ENCODE data around the gene DDX59. TPM values are rescaled to one million over a fixed set of nuclear protein-coding genes. Genes with fewer than 3 reads are reported as not detected.

The DDX59 gene
- total and polyA plus RNA-seq, 9 of the 15 experiments (the other 6 are each of a cell fraction or from before 2014, with no cell fraction given), result 8.3 to 30.4 (median 19.8) TPM

DNA sequence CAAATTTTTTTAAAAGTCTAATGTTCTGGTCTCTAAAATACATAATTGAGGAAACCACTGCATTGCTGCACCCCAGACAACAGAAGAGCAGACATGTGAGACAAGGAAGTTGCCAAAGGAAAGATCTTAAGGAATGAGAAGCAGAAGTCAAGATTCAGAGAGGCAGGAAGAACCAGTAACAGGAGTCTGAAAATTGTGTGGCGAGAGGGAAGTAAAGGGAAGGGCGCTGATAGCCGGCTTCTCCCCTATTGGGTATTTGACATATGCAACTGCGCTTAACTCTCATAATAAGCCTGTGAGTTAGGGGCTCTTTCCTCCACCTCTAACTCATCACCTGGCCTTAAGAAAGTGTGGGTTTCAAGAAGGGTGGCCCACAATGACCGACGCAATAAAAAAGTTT is 27.2 kb downstream of the DDX59 start (continued):
- TF ChIP-seq, protein P1, sequence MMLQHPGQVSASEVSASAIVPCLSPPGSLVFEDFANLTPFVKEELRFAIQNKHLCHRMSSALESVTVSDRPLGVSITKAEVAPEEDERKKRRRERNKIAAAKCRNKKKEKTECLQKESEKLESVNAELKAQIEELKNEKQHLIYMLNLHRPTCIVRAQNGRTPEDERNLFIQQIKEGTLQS (IDR thresholded peaks at IDR 0.05), result no peak
- TF ChIP-seq, protein P1 (CRISPR knock-in tag; conservative IDR thresholded peaks at IDR 0.05), result no peak
- TF ChIP-seq, protein P2, sequence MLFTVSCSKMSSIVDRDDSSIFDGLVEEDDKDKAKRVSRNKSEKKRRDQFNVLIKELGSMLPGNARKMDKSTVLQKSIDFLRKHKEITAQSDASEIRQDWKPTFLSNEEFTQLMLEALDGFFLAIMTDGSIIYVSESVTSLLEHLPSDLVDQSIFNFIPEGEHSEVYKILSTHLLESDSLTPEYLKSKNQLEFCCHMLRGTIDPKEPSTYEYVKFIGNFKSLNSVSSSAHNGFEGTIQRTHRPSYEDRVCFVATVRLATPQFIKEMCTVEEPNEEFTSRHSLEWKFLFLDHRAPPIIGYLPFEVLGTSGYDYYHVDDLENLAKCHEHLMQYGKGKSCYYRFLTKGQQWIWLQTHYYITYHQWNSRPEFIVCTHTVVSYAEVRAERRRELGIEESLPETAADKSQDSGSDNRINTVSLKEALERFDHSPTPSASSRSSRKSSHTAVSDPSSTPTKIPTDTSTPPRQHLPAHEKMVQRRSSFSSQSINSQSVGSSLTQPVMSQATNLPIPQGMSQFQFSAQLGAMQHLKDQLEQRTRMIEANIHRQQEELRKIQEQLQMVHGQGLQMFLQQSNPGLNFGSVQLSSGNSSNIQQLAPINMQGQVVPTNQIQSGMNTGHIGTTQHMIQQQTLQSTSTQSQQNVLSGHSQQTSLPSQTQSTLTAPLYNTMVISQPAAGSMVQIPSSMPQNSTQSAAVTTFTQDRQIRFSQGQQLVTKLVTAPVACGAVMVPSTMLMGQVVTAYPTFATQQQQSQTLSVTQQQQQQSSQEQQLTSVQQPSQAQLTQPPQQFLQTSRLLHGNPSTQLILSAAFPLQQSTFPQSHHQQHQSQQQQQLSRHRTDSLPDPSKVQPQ (CRISPR knock-in tag; IDR thresholded peaks at IDR 0.05; ENCODE audit: borderline replicate concordance), result no peak
- TF ChIP-seq NR1H2 (CRISPR knock-in tag; IDR thresholded peaks at IDR 0.05) (no peak), GABPB1 (CRISPR knock-in tag; IDR thresholded peaks at IDR 0.05) (no peak), ESRRA (IDR thresholded peaks at IDR 0.05; ENCODE audit: borderline replicate concordance, low read depth) (no peak), HNRNPLL (IDR thresholded peaks at IDR 0.05; ENCODE audit: low read depth, low read length, poor library complexity, severe bottlenecking) (no peak), CHD4 (IDR thresholded peaks at IDR 0.05; ENCODE audit: insufficient read depth, insufficient replicate concordance, low read depth, low read length, poor library complexity, severe bottlenecking) (no peak), BRF1 (IDR thresholded peaks at IDR 0.05; ENCODE audit: borderline replicate concordance, extremely low read depth, insufficient read length) (no peak), RBM14 (IDR thresholded peaks at IDR 0.05; ENCODE audit: borderline replicate concordance, insufficient read depth, low read depth, low read length) (no peak), ZSCAN29 (IDR thresholded peaks at IDR 0.05) (no peak), TCF7L2 (IDR thresholded peaks at IDR 0.05; ENCODE audit: low read depth, low read length) (no peak), ZBTB17 (CRISPR knock-in tag; IDR thresholded peaks at IDR 0.05) (no peak), HDAC2 (IDR thresholded peaks at IDR 0.05) (0 out of 2 replicates have a peak, but pooled peaks have one; percentile 44), SUPT5H (IDR thresholded peaks at IDR 0.05) (no peak), SREBF1 (IDR thresholded peaks at IDR 0.05; ENCODE audit: borderline replicate concordance, low read depth, low read length) (no peak), NFXL1 (CRISPR knock-in tag; IDR thresholded peaks at IDR 0.05) (no peak), HNRNPH1 (optimal IDR thresholded peaks at IDR 0.05; ENCODE audit: low read depth, low read length) (no peak)
- TF ChIP-seq, protein P3, sequence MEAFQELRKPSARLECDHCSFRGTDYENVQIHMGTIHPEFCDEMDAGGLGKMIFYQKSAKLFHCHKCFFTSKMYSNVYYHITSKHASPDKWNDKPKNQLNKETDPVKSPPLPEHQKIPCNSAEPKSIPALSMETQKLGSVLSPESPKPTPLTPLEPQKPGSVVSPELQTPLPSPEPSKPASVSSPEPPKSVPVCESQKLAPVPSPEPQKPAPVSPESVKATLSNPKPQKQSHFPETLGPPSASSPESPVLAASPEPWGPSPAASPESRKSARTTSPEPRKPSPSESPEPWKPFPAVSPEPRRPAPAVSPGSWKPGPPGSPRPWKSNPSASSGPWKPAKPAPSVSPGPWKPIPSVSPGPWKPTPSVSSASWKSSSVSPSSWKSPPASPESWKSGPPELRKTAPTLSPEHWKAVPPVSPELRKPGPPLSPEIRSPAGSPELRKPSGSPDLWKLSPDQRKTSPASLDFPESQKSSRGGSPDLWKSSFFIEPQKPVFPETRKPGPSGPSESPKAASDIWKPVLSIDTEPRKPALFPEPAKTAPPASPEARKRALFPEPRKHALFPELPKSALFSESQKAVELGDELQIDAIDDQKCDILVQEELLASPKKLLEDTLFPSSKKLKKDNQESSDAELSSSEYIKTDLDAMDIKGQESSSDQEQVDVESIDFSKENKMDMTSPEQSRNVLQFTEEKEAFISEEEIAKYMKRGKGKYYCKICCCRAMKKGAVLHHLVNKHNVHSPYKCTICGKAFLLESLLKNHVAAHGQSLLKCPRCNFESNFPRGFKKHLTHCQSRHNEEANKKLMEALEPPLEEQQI (IDR thresholded peaks at IDR 0.05), result peak; percentile 51
- TF ChIP-seq, protein P4, sequence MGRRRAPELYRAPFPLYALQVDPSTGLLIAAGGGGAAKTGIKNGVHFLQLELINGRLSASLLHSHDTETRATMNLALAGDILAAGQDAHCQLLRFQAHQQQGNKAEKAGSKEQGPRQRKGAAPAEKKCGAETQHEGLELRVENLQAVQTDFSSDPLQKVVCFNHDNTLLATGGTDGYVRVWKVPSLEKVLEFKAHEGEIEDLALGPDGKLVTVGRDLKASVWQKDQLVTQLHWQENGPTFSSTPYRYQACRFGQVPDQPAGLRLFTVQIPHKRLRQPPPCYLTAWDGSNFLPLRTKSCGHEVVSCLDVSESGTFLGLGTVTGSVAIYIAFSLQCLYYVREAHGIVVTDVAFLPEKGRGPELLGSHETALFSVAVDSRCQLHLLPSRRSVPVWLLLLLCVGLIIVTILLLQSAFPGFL (CRISPR knock-in tag; IDR thresholded peaks at IDR 0.05), result no peak
- TF ChIP-seq, protein P5, sequence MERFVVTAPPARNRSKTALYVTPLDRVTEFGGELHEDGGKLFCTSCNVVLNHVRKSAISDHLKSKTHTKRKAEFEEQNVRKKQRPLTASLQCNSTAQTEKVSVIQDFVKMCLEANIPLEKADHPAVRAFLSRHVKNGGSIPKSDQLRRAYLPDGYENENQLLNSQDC (CRISPR knock-in tag; IDR thresholded peaks at IDR 0.05), result no peak

All from K562 (cell line).